GM21786 (cell line): ENCODE results near the gene SLC2A14.
"Not testable (repeated sequence)": the region's sequence is repeated elsewhere in the genome, so short reads cannot be mapped to it uniquely, and the experiment has no call there.

Source experiments
- ATAC-seq: cut with Tn5 transposase; IDR thresholded peaks from one replicate; pipeline ENCODE4 v1.9.1; 2021; ENCODE audit not compliant: unreplicated experiment

SLC2A14 gene

DNA sequence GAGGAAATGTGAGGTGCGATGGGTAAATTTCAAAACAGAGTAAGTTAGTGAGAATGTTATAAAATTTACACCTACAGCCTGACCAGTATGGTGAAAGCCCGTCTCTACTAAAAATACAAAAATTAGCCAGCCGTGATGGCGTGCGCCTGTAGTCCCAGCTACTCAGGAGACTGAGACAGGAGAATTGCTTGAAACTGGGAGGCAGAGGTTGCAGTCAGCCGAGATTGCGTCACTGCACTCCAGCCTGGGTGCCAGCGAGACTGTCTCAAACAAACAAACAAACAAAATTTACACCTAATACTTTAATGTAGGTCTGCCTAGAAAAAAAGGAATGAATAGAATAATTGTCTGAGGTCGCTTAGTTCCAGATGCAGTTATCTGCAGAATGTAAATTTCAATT is 37.6 kb downstream of the SLC2A14 start:
- ATAC-seq: no peak

GRCh38 chr12:7834701-7835100 is 38.0 kb downstream of the SLC2A14 start:
- ATAC-seq: no peak

GRCh38 chr12:7833831-7834230 is 38.9 kb downstream of the SLC2A14 start:
- ATAC-seq: no peak

GRCh38 chr12:7833201-7833600 is 39.5 kb downstream of the SLC2A14 start:
- not testable (repeated sequence) for ATAC-seq

- no peak for ATAC-seq
Observed at GRCh38 chr12:7832059-7832696, 40.5 kb downstream of the SLC2A14 start.

DNA sequence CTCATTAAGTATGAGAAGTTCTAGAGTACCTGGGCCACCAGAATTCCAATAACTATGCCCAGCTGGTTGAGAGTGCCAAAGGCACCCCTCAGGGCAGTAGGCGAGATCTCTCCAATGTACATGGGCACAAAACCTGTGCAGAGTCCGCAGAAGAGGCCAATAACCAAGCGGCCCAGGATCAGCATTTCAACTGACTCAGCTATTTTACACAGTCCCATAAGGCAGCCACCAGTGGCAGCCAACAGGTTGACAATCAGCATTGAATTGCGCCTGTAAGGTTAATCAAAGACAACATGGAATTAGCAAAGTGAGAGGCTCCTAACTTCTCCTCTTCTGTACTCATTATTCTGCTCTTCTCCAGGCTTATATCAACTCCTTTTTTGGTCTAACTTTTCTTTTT is 43.0 kb downstream of the SLC2A14 start:
- not testable (repeated sequence) for ATAC-seq

GRCh38 chr12:7825754-7826153 is 47.0 kb downstream of the SLC2A14 start:
- ATAC-seq: not testable (repeated sequence)

- no peak for ATAC-seq
Observed at GRCh38 chr12:7806863-7807487, 65.7 kb downstream of the SLC2A14 start.

GRCh38 chr12:7806319-7806718 is 66.4 kb downstream of the SLC2A14 start:
- ATAC-seq: not testable (repeated sequence)

- no peak for ATAC-seq
Observed at GRCh38 chr12:7801460-7801859, 71.3 kb downstream of the SLC2A14 start.

DNA sequence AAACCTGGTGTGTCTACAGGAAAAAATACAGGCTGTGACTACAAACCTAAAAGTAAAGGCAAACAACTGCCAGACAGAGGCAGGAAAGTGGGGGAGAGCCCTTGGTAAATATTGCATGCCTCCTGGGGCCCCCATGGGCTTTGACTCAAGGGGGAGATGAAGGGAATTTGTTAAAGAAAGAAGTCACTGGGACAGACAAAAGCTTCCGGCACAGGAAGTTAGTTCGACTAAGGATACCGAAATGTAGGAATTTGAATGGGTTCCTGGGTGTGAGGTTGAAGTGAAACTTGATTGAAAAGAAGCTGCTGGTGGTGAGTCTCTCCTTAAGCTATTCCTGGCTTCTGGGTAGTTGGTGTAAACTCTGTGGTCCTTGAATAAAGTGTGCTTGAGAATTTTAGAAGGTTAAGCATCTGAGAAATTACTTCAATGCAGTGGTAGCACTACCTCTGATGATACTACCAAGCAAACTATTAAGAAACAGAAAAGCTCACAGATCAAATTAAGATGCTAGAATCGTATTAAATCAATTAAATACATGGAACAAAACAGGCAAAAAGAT is 73.9 kb downstream of the SLC2A14 start:
- ATAC-seq: not testable (repeated sequence)

DNA sequence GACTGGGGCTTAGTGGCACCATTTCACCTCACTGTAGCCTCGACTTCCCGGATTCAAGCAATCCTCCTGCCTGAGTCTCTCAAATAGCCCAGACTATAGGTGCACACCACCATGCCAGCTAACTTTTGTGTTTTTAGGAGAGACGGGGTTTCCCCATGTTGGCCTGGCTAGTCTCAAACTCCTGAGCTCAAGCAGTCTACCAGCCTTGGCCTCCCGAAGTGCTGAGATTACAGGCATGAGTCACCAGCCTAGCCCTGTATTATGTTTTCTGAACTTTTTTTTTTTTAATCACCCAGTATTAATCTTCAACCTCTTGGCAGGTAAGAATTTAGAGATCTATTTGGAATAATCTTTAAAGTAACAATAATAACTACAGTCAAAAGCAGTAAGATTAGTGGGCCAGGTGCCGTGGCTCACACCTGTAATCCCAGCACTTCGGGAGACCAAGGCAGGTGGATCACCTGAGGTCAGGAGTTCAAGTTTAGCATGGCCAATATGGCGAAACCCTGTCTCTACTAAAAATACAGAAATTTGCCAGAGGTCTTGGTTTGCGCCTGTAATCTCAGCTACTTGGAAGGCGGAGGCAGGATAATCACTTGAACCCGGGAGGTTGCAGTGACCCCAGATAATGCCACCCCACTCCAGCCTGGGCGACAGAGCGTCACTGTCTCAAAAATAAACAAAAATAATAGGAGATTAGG is 74.9 kb downstream of the SLC2A14 start:
- ATAC-seq: no peak

DNA sequence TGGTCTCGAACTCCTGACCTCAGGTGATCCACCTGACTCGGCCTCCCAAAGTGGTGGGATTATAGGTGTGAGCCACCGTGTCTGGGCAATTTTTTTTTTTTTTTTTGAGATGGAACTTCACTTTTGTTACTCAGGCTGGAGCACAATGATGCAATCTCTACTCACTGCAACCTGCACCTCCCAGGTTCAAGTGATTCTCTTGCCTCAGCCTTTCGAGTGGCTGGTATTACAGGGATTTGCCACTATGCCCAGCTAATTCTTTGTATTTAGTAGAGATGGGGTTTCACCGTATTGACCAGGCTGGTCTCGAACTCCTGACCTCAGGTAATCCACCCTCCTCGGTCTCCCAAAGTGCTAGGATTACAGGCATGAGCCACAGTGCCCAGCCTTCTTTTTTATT is 75.4 kb downstream of the SLC2A14 start:
- ATAC-seq: not testable (repeated sequence)

DNA sequence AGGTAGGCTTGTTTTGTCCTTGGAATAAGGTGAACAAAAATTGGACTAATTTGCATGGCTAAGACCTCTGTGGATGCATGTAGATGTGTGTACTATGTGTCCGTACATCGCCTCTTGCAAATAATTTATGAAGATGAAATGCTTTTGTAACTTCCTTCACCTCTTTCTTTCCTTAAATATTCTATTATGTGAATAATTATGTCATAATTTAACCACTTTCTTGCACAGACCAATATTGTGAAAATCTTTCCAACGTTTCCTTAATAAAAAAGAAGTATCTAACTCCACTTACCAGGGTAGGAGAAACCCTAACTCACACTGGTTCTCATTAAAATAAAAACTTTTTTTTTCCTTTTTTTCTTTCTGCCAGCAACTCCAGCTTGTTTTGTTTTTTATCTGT is 79.5 kb downstream of the SLC2A14 start:
- ATAC-seq: no peak

- ATAC-seq: not testable (repeated sequence)
Observed at GRCh38 chr12:7788884-7789528, 83.7 kb downstream of the SLC2A14 start, which contains the start of gene NANOG. NANOG (plus strand) TSS chr12:7789402; CDS start chr12:7789615, 213 bp downstream.

- ATAC-seq: no peak
Observed at GRCh38 chr12:7788294-7788660, 84.4 kb downstream of the SLC2A14 start.

GRCh38 chr12:7787574-7788293 is 85.0 kb downstream of the SLC2A14 start:
- ATAC-seq: no peak

- no peak for ATAC-seq
Observed at GRCh38 chr12:7784701-7785100, 88.0 kb downstream of the SLC2A14 start.

GRCh38 chr12:7783433-7783832 is 89.3 kb downstream of the SLC2A14 start:
- ATAC-seq: not testable (repeated sequence)

- ATAC-seq: no peak
Observed at GRCh38 chr12:7782055-7782454, 90.7 kb downstream of the SLC2A14 start.

GRCh38 chr12:7781274-7781673 is 91.4 kb downstream of the SLC2A14 start:
- no peak for ATAC-seq
